K562 (cell line): ENCODE measurements around the gene CCDC33. TPM values are rescaled to one million over a fixed set of nuclear protein-coding genes. Genes with fewer than 3 reads are reported as not detected.

Source experiments
- ATAC-seq: fragments of 200-7000 bp; cut with Tn5 transposase; 3 replicates; pipeline ENCODE4 v1.9.1; 2020; ENCODE audit warnings: moderate library complexity
- BruUV-seq: library from RNA; stranded (reverse); fragments of 400-500 nt; replicated peaks from 2 replicates; lab custom pipeline; 2021; lab: Mats Ljungman, UMichigan
- CTCF ChIA-PET: fragments of 300-600 bp; formaldehyde crosslinking; extraction: SDS; loops from one replicate; lab custom pipeline; 2021; ENCODE audit warnings: low intra/inter-chr PET ratio; lab: Yijun Ruan, JAX
- POLR2A ChIA-PET: fragments of 300-600, 350-650 bp; sonication (Branson Sonifier 250); formaldehyde crosslinking; extraction: SDS; loops from one replicate; lab custom pipeline; 2021; ENCODE audit warnings: antibody characterized with exemption, inconsistent platforms; lab: Yijun Ruan, JAX
- DNase-seq, 4 experiments: peaks; one replicate each; pipeline versions ENCODE4 v3.0.0 to v3.0.0-alpha.2; 2011 to 2018; ENCODE audit warnings: low spot score in 3 of 4, mixed read lengths in 3 of 4; ENCODE audit errors: extremely low read depth in 1 of 4
- FAIRE-seq: peaks from 2 replicates; lab custom pipeline; 2011; peaks lifted over from hg19 to GRCh38; lab: Jason Lieb, UNC
- H2AFZ ChIP-seq: 2 replicates; pipeline ENCODE4 v1.6.0; 2011; ENCODE audit warnings: low read depth, low read length, control low read depth, inconsistent platforms
- H3K27ac ChIP-seq: fragments of 200-600 bp; 3 replicates; pipeline ENCODE4 v1.8.0; 2011; ENCODE audit warnings: low read depth, mild to moderate bottlenecking, control low read depth, inconsistent platforms, low read length, moderate library complexity, mixed read lengths; ENCODE audit errors: extremely low read depth
- H3K27me3 ChIP-seq, 2 experiments: fragments of 300-600 bp in 1 of 2; 2 replicates in 1 of 2; 3 replicates in 1 of 2; pipeline versions ENCODE4 v1.6.0 to v1.8.0; 2011; ENCODE audit warnings: inconsistent platforms in 2 of 2, low read length in 2 of 2, mild to moderate bottlenecking in 1 of 2, mixed read lengths in 1 of 2, moderate library complexity in 1 of 2; ENCODE audit not compliant: control insufficient read depth in 2 of 2, insufficient read depth in 2 of 2
- H3K36me3 ChIP-seq: fragments of 300-600 bp; 3 replicates; pipeline ENCODE4 v1.8.0; 2011; ENCODE audit warnings: mild to moderate bottlenecking, low read length, inconsistent platforms; ENCODE audit not compliant: control insufficient read depth, insufficient read depth
- H3K4me1 ChIP-seq, 2 experiments: fragments of 200-600 bp in 1 of 2; replicated peaks in 1 of 2; 2 replicates in 1 of 2; 3 replicates in 1 of 2; pipeline versions ENCODE4 v1.5.1 to v1.8.0; 2011; ENCODE audit warnings: inconsistent platforms in 2 of 2, low read length in 2 of 2, mild to moderate bottlenecking in 1 of 2, mixed read lengths in 1 of 2, moderate library complexity in 1 of 2; ENCODE audit not compliant: control insufficient read depth in 2 of 2, insufficient read depth in 2 of 2
- H3K4me2 ChIP-seq: 2 replicates; pipeline ENCODE4 v1.6.1; 2011; ENCODE audit warnings: low read length, control low read depth, inconsistent platforms, mixed read lengths; ENCODE audit not compliant: insufficient read depth
- H3K4me3 ChIP-seq: fragments of 200-600 bp; sonication (generic), shearing (Covaris generic); 2 replicates; pipeline ENCODE4 v1.5.1; 2016; ENCODE audit warnings: control low read depth, inconsistent platforms
- H3K79me2 ChIP-seq: fragments of 200-600 bp; 3 replicates; pipeline ENCODE4 v1.8.0; 2011; ENCODE audit warnings: low read length, inconsistent platforms; ENCODE audit not compliant: control insufficient read depth, insufficient read depth
- H3K9ac ChIP-seq, 2 experiments: 2 replicates each; pipeline versions ENCODE4 v1.6.0 to v1.6.1; 2011; ENCODE audit warnings: low read depth in 2 of 2, low read length in 2 of 2, control low read depth in 1 of 2, inconsistent platforms in 1 of 2, mild to moderate bottlenecking in 1 of 2, mixed read lengths in 1 of 2; ENCODE audit not compliant: insufficient read depth in 1 of 2
- H3K9me1 ChIP-seq: one replicate; pipeline ENCODE4 v1.6.0; 2011; ENCODE audit warnings: inconsistent platforms, mild to moderate bottlenecking, low read length, moderate library complexity; ENCODE audit not compliant: control insufficient read depth, insufficient read depth
- H3K9me3 ChIP-seq: replicated peaks from 2 replicates; pipeline ENCODE4 v1.5.1; 2011; ENCODE audit warnings: low read depth, low read length, inconsistent platforms; ENCODE audit not compliant: control insufficient read depth, insufficient read depth
- H4K20me1 ChIP-seq: replicated peaks from 2 replicates; pipeline ENCODE4 v1.6.1; 2011; ENCODE audit warnings: low read length, inconsistent platforms, mixed read lengths; ENCODE audit not compliant: control insufficient read depth, insufficient read depth
- E2F5 ChIP-seq: sonication (generic); formaldehyde crosslinking; IDR thresholded peaks from 2 replicates; pipeline ENCODE4 v1.8.0; 2022; ENCODE audit warnings: mild to moderate bottlenecking, missing genetic modification reagents
- FOXK2 ChIP-seq, 2 experiments: fragments of 450-650 bp; IDR thresholded peaks in 1 of 2; conservative IDR thresholded peaks in 1 of 2; 2 replicates each; pipeline ENCODE4 v1.6.1; 2016; ENCODE audit warnings: low read depth in 2 of 2, mild to moderate bottlenecking in 1 of 2
- HOXB6 ChIP-seq: fragments of 250-450 bp; sonication (Bioruptor Pico); IDR thresholded peaks from 2 replicates; pipeline ENCODE4 v1.5.1; 2022; ENCODE audit warnings: mild to moderate bottlenecking, borderline replicate concordance
- IRF2 ChIP-seq: sonication (generic); formaldehyde crosslinking; IDR thresholded peaks from 2 replicates; pipeline ENCODE4 v1.8.1; 2022; ENCODE audit warnings: mild to moderate bottlenecking, missing genetic modification reagents
- KAT2B ChIP-seq: IDR thresholded peaks from one replicate; pipeline ENCODE4 v1.6.1; 2012; ENCODE audit warnings: low read depth, mild to moderate bottlenecking, control low read depth, inconsistent platforms, low read length, moderate library complexity
- NFE2 ChIP-seq: IDR thresholded peaks from 2 replicates; pipeline ENCODE4 v1.6.1; 2014; ENCODE audit warnings: antibody characterized with exemption, low read depth
- NUFIP1 ChIP-seq: fragments of 450-650 bp; IDR thresholded peaks from 2 replicates; pipeline ENCODE4 v1.6.1; 2018; ENCODE audit not compliant: partially characterized antibody
- PATZ1 ChIP-seq: fragments of 250-450 bp; sonication (Bioruptor Pico); IDR thresholded peaks from 2 replicates; pipeline ENCODE4 v1.5.0; 2020; ENCODE audit warnings: mild to moderate bottlenecking, borderline replicate concordance
- PRPF4 ChIP-seq: fragments of 200-400 bp; formaldehyde crosslinking; IDR thresholded peaks from one replicate; pipeline ENCODE4 v1.6.1; 2017; ENCODE audit warnings: low read length, low read depth, mild to moderate bottlenecking; ENCODE audit not compliant: insufficient read depth, poor library complexity, severe bottlenecking
- SIN3A ChIP-seq, 2 experiments: fragments of 150-350 bp in 1 of 2; IDR thresholded peaks; 2 replicates each; pipeline ENCODE4 v1.6.1; 2011 to 2016; ENCODE audit warnings: borderline replicate concordance in 2 of 2, low read depth in 2 of 2, low read length in 2 of 2, mild to moderate bottlenecking in 2 of 2, moderate library complexity in 2 of 2; ENCODE audit not compliant: control insufficient read depth in 1 of 2
- SMAD4 ChIP-seq: fragments of 250-450 bp; sonication (Bioruptor Pico); conservative IDR thresholded peaks from 2 replicates; pipeline ENCODE4 v1.8.0; 2021; ENCODE audit warnings: inconsistent platforms, mild to moderate bottlenecking, moderate library complexity
- SRF ChIP-seq, 2 experiments: fragments of 250-450, 450-650 bp in 1 of 2; sonication (Bioruptor Pico) in 1 of 2; sonication (generic) in 1 of 2; formaldehyde crosslinking; IDR thresholded peaks; 2 replicates each; pipeline versions ENCODE4 v1.5.0 to v1.5.1; 2020 to 2022; ENCODE audit warnings: mild to moderate bottlenecking in 1 of 2, missing genetic modification reagents in 1 of 2
- TBP ChIP-seq: optimal IDR thresholded peaks from 2 replicates; pipeline ENCODE3; 2011; ENCODE audit warnings: low read depth, low read length, improper control_type of control experiment
- ZMIZ1 ChIP-seq, 2 experiments: fragments of 150-350 bp in 1 of 2; IDR thresholded peaks; 2 replicates each; pipeline ENCODE4 v1.6.1; 2012 to 2016; ENCODE audit warnings: low read depth in 2 of 2, low read length in 2 of 2, mild to moderate bottlenecking in 1 of 2, moderate library complexity in 1 of 2
- WGBS: fragments of 100-300 bp; shearing (Covaris generic); methylation state at CpG from one replicate; pipeline ENCODE4 v1.1.6; 2016; ENCODE audit warnings: low coverage, mixed read lengths; ENCODE audit not compliant: insufficient coverage; ENCODE audit errors: missing lambda C conversion rate; 5-methylcytosine and 5-hydroxymethylcytosine counted together
- in situ Hi-C: fragments of 300-500 bp; cut with MboI; formaldehyde crosslinking; loops from 4 replicates; pipeline ENCODE4 v1.15.0; 2018; ENCODE audit warnings: inconsistent platforms, mixed read lengths
- intact Hi-C: fragments of 100-400 bp; cut with micrococcal nuclease; formaldehyde crosslinking; loops from 2 replicates; pipeline ENCODE4 v1.14.2; 2022
- polyA plus RNA-seq, 8 experiments: library from polyadenylated mRNA; depleted of rRNA in 4 of 8; stranded (reverse) in 5 of 8; unstranded in 3 of 8; fragments of >200 nt; fragmentation: Nextera tagmentation in 2 of 8; fragmentation: Illumina TruSeq in 1 of 8; extraction: Ambion mirVana in 2 of 8; extraction: Trizol in 1 of 8; gene quantifications; 2 replicates each; pipeline versions ENCODE4 v1.2.1 to v1.2.3, GENCODE V29; 2011 to 2014; ENCODE audit warnings: inconsistent platforms in 1 of 8, missing spikeins in 1 of 8
- total RNA-seq, 7 experiments: library from RNA; depleted of rRNA in 6 of 7; stranded (reverse); fragments of >200 nt in 6 of 7; fragmentation: Illumina TruSeq in 2 of 7; extraction: Trizol in 2 of 7; gene quantifications; 2 replicates each; pipeline versions ENCODE4 v1.2.1 to v1.2.3, GENCODE V29; 2011 to 2021; ENCODE audit warnings: low replicate concordance in 1 of 7

CCDC33 gene
- total and polyA plus RNA-seq, 9 of the 15 experiments (the other 6 are each of a cell fraction or from before 2014, with no cell fraction given): 0.08 to 1.1 (median 0.15) TPM; not detected in 4

GRCh38 chr15:74324714-74325113 is 88.6 kb downstream of the CCDC33 start:
- in situ Hi-C loops: loop anchor here (5.0 to 25.0 kb wide), 4 partner anchors 197 to 963 kb away; partner anchors contain the start of gene GOLGA6D
- TF ChIP-seq PRPF4 (no peak), ZMIZ1 (IDR thresholded peaks at IDR 0.05; ENCODE audit: low read depth in 2 of 2, low read length in 2 of 2) (no peak), SMAD4 (CRISPR knock-in tag) (no peak), SRF (CRISPR knock-in tag; IDR thresholded peaks at IDR 0.05) (no peak), PATZ1 (no peak), NUFIP1 (no peak), TBP (no peak), FOXK2 (conservative IDR thresholded peaks at IDR 0.05 in 1 of 2, IDR thresholded peaks at IDR 0.05 in 1 of 2; ENCODE audit: low read depth in 2 of 2) (no peak), KAT2B (no peak), IRF2 (no peak), HOXB6 (no peak), NFE2 (no peak), E2F5 (no peak), SIN3A (IDR thresholded peaks at IDR 0.05; ENCODE audit: borderline replicate concordance in 2 of 2, control insufficient read depth in 1 of 2, low read depth in 2 of 2, low read length in 2 of 2) (no peak)

More at GRCh38 chr15:74324714-74325113, 88.6 kb downstream of the CCDC33 start:
- CTCF ChIA-PET: no interaction called here
- H3K79me2 ChIP-seq: no peaks in the 10 kb centered on the region
- H3K27me3 ChIP-seq: peaks cover 0 to 18% of the 10 kb centered on the region in 2 experiments; a peak in 3 of 5 replicates
- no peak overlapping the region for H3K27ac ChIP-seq
- no peak overlapping the region for H2AFZ ChIP-seq
- peaks cover 4% of the 10 kb centered on the region for H3K9me1 ChIP-seq
- H3K9me3 ChIP-seq: no peaks in the 10 kb centered on the region
- FAIRE-seq (no peak), DNase-seq (no peak), ATAC-seq (no peak)
- 0% methylated on average over 2 of the region's 3 CpGs for WGBS
- peaks cover 9% of the 10 kb centered on the region for H4K20me1 ChIP-seq
- H3K4me3 ChIP-seq: no peak overlapping the region
- H3K9ac ChIP-seq: peak overlapping the region in 1 of 2 experiments; percentile 11; a peak in 1 of 4 replicates
- POLR2A ChIA-PET: no interaction called here
- H3K4me1 ChIP-seq: peaks cover 0 to 3% of the 10 kb centered on the region in 2 experiments; a peak in 1 of 5 replicates
- no TSS peak for BruUV-seq
- no peaks in the 10 kb centered on the region for H3K36me3 ChIP-seq
- H3K4me2 ChIP-seq: no peak overlapping the region
- intact Hi-C loops: loop anchor here (5.0 kb wide), 2 partner anchors 272 to 372 kb away; no protein-coding TSS in a partner anchor
